Mesendoderm (in vitro differentiated cells): ENCODE results near the gene CHRNA5. TPM values are rescaled to one million over a fixed set of nuclear protein-coding genes. Genes with fewer than 3 reads are reported as not detected.
"Not testable (repeated sequence)": the region's sequence is repeated elsewhere in the genome, so short reads cannot be mapped to it uniquely, and the experiment has no call there.

Experiments
- DNase-seq: peaks from one replicate; pipeline ENCODE4 v3.0.0; 2013
- H2AK5ac ChIP-seq: 2 replicates; pipeline ENCODE4 v1.6.1; 2013; ENCODE audit warnings: low read length, inconsistent platforms
- H2BK120ac ChIP-seq: 2 replicates; pipeline ENCODE4 v1.6.1; 2013; ENCODE audit warnings: low read depth, mild to moderate bottlenecking, low read length, moderate library complexity, mixed read lengths
- H2BK15ac ChIP-seq: replicated peaks from 2 replicates; pipeline ENCODE4 v1.6.1; 2013; ENCODE audit warnings: low read depth, mild to moderate bottlenecking, moderate library complexity
- H2BK5ac ChIP-seq: 2 replicates; pipeline ENCODE4 v1.6.1; 2013; ENCODE audit warnings: low read length, inconsistent platforms
- H3K18ac ChIP-seq: 2 replicates; pipeline ENCODE4 v1.6.1; 2013; ENCODE audit warnings: mild to moderate bottlenecking, low read length, mixed read lengths
- H3K23ac ChIP-seq: one replicate; pipeline ENCODE4 v1.6.1; 2013; ENCODE audit warnings: low read length
- H3K27ac ChIP-seq: 2 replicates; pipeline ENCODE4 v1.5.1; 2013; ENCODE audit warnings: low read depth, mild to moderate bottlenecking, inconsistent platforms, low read length, moderate library complexity
- H3K27me3 ChIP-seq: 2 replicates; pipeline ENCODE4 v1.6.1; 2013; ENCODE audit warnings: low read length, control low read depth, mild to moderate bottlenecking, inconsistent platforms; ENCODE audit not compliant: insufficient read depth, poor library complexity
- H3K36me3 ChIP-seq: 2 replicates; pipeline ENCODE4 v1.6.1; 2013; ENCODE audit warnings: low read length, inconsistent platforms; ENCODE audit not compliant: control insufficient read depth, insufficient read depth
- H3K4ac ChIP-seq: one replicate; pipeline ENCODE4 v1.6.1; 2013; ENCODE audit warnings: low read depth, mild to moderate bottlenecking, low read length, moderate library complexity
- H3K4me1 ChIP-seq: 2 replicates; pipeline ENCODE4 v1.6.1; 2013; ENCODE audit warnings: low read depth, low read length, inconsistent platforms; ENCODE audit not compliant: control insufficient read depth
- H3K4me2 ChIP-seq: 2 replicates; pipeline ENCODE4 v1.6.1; 2013; ENCODE audit warnings: low read length
- H3K4me3 ChIP-seq: 2 replicates; pipeline ENCODE4 v1.5.1; 2013; ENCODE audit warnings: mild to moderate bottlenecking, low read length
- H3K56ac ChIP-seq: one replicate; pipeline ENCODE4 v1.6.1; 2013; ENCODE audit warnings: low read length
- H3K79me1 ChIP-seq: 2 replicates; pipeline ENCODE4 v1.6.1; 2013; ENCODE audit warnings: low read length, inconsistent platforms
- H3K79me2 ChIP-seq: 2 replicates; pipeline ENCODE4 v1.6.1; 2013; ENCODE audit warnings: mild to moderate bottlenecking, low read length; ENCODE audit not compliant: control insufficient read depth, insufficient read depth
- H3K9ac ChIP-seq: 2 replicates; pipeline ENCODE4 v1.6.1; 2013; ENCODE audit warnings: low read length, inconsistent platforms
- H4K5ac ChIP-seq: one replicate; pipeline ENCODE4 v1.6.1; 2013; ENCODE audit warnings: low read length
- H4K8ac ChIP-seq: one replicate; pipeline ENCODE4 v1.6.1; 2013; ENCODE audit warnings: low read depth, mild to moderate bottlenecking, control low read depth, low read length, moderate library complexity
- WGBS: extraction: QIAGEN DNeasy Blood & Tissue Kit; methylation state at CpG from one replicate; pipeline ENCODE4 v1.1.7; 2013; ENCODE audit warnings: low lambda C conversion rate, missing lambda C conversion rate; ENCODE audit not compliant: insufficient coverage; ENCODE audit errors: extremely low coverage; 5-methylcytosine and 5-hydroxymethylcytosine counted together
- polyA plus RNA-seq, 2 experiments: library from polyadenylated mRNA; stranded (reverse); fragments of 200-250 nt; gene quantifications; one replicate each; pipeline ENCODE4 v1.2.3, GENCODE V29; 2013

Gene CHRNA5
- polyA plus RNA-seq (2013, experiment 1 of 2), result 19.0 TPM
- polyA plus RNA-seq (2013, experiment 2 of 2), result 19.0 TPM

GRCh38 chr15:78565097-78565950, at the start of gene CHRNA5:
Gene CHRNA5, plus strand, starts transcription at chr15:78565520. Its CDS starts 200 bp downstream, at chr15:78565720.
- Histone ChIP-seq H2AK5ac (no peak within 1 kb of the TSS), H3K4me2 (peak within 1 kb of the TSS; percentile 85), H3K36me3 (no peaks in the 10 kb centered on the region), H3K23ac (no peak within 1 kb of the TSS), H3K18ac (peak within 1 kb of the TSS; percentile 5), H3K4ac (peak within 1 kb of the TSS; percentile 28), H3K56ac (peak within 1 kb of the TSS; percentile 87), H3K4me3 (peak within 1 kb of the TSS; percentile 77), H3K9ac (peak within 1 kb of the TSS; percentile 79), H3K27ac (peak within 1 kb of the TSS; percentile 74), H4K5ac (no peak within 1 kb of the TSS), H2BK120ac (no peak within 1 kb of the TSS), H3K79me1 (no peaks in the 10 kb centered on the region), H3K4me1 (no peaks in the 10 kb centered on the region), H2BK15ac (no peak within 1 kb of the TSS), H2BK5ac (no peak within 1 kb of the TSS), H4K8ac (no peak within 1 kb of the TSS), H3K79me2 (no peaks in the 10 kb centered on the region), H3K27me3 (no peaks in the 10 kb centered on the region)
- DNase-seq, result peak; percentile 97
- WGBS, result no CpG with 5 or more reads among the region's 75 CpGs

DNA sequence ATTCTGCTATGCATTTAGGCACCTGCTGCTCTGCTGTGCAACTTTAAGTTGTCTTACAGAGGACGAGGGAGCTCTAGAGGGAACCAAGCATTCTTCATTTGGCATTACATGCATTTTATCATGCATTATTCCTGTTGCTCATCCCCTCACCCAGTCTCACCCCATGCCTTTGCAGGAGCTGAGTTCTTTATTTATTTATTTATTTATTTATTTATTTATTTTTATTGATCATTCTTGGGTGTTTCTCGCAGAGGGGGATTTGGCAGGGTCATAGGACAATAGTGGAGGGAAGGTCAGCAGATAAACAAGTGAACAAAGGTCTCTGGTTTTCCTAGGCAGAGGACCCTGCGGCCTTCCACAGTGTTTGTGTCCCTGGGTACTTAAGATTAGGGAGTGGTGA, 45.3 kb upstream of the CHRNA5 start:
- H3K23ac ChIP-seq, H2AK5ac ChIP-seq, H3K79me2 ChIP-seq, H3K36me3 ChIP-seq, H4K8ac ChIP-seq, H2BK5ac ChIP-seq, DNase-seq, H3K18ac ChIP-seq, H3K27me3 ChIP-seq, H3K27ac ChIP-seq, H3K56ac ChIP-seq, H3K4ac ChIP-seq, H3K4me3 ChIP-seq, H4K5ac ChIP-seq, H3K79me1 ChIP-seq, H3K4me2 ChIP-seq, H2BK120ac ChIP-seq, H3K9ac ChIP-seq, H3K4me1 ChIP-seq, H2BK15ac ChIP-seq: not testable (repeated sequence)
- no CpG with 5 or more reads among the region's 3 CpGs for WGBS

DNA sequence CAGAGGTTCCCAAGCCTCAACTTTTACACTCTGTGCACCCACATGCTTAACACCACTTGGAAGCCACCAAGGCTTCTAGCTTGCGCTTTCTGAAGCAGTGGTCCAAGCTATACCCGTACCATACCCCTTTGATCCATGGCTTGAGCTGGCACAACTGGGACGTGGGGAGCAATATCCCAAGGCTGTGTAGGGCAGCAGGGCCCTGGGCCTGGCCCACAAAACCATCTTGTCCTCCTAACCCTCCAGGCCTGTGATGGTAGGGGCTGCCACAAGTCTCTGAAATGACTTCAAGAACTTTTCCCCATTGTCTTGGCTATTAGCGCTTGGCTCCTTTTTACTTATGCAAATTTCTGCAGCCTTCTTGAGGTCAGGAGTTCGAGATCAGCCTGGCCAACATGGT, 41.1 kb upstream of the CHRNA5 start:
- Histone ChIP-seq H3K27ac (no peak overlapping the region), H4K8ac (no peak overlapping the region), H3K36me3 (no peaks in the 10 kb centered on the region), H2BK5ac (no peak overlapping the region), H2AK5ac (no peak overlapping the region), H2BK120ac (no peak overlapping the region), H3K4ac (no peak overlapping the region), H3K9ac (no peak overlapping the region), H3K56ac (no peak overlapping the region), H3K4me2 (no peak overlapping the region), H3K79me2 (no peaks in the 10 kb centered on the region), H3K23ac (no peak overlapping the region), H3K27me3 (no peaks in the 10 kb centered on the region), H4K5ac (no peak overlapping the region), H3K79me1 (no peaks in the 10 kb centered on the region), H3K18ac (no peak overlapping the region), H3K4me1 (no peaks in the 10 kb centered on the region), H3K4me3 (no peak overlapping the region), H2BK15ac (no peak overlapping the region)
- no peak for DNase-seq
- no CpG with 5 or more reads among the region's 5 CpGs for WGBS

DNA sequence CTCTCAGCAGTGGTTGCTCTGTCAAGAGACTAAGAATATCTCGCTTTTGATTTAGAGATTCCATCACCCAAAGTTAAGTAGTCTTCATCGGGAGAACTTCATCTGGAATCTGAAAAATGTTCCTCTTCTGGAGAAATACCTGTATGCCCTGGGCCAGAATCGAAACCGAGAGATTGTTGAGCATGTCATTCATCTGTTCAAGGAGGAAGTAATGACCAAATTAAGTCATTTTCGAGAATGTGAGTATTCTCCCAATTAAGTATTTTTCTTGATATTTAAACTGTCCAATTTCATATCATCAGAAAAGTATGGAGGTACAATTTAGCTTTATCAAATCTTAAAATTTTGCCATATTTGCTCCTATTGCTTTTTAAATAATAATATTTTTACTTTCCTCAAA, 38.0 kb upstream of the CHRNA5 start:
- Histone ChIP-seq H3K27ac (no peak overlapping the region), H2BK120ac (no peak overlapping the region), H3K27me3 (no peaks in the 10 kb centered on the region), H3K4ac (no peak overlapping the region), H3K4me1 (no peaks in the 10 kb centered on the region), H2BK5ac (no peak overlapping the region), H3K56ac (no peak overlapping the region), H3K9ac (no peak overlapping the region), H3K36me3 (no peaks in the 10 kb centered on the region), H2AK5ac (no peak overlapping the region), H3K4me3 (no peak overlapping the region), H3K18ac (no peak overlapping the region), H3K4me2 (no peak overlapping the region), H4K5ac (no peak overlapping the region), H3K23ac (no peak overlapping the region), H4K8ac (no peak overlapping the region), H3K79me1 (no peaks in the 10 kb centered on the region), H3K79me2 (no peaks in the 10 kb centered on the region), H2BK15ac (no peak overlapping the region)
- WGBS, result no CpG with 5 or more reads among the region's 5 CpGs
- DNase-seq, result no peak

- Histone ChIP-seq H3K79me1 (no peaks in the 10 kb centered on the region), H3K4ac (no peak overlapping the region), H2BK5ac (no peak overlapping the region), H3K36me3 (no peaks in the 10 kb centered on the region), H4K8ac (no peak overlapping the region), H2BK15ac (no peak overlapping the region), H3K79me2 (no peaks in the 10 kb centered on the region), H3K9ac (no peak overlapping the region), H3K18ac (no peak overlapping the region), H3K4me1 (no peaks in the 10 kb centered on the region), H3K4me2 (no peak overlapping the region), H3K27me3 (no peaks in the 10 kb centered on the region), H3K23ac (no peak overlapping the region), H2BK120ac (no peak overlapping the region), H3K27ac (no peak overlapping the region), H3K56ac (no peak overlapping the region), H2AK5ac (no peak overlapping the region), H3K4me3 (no peak overlapping the region), H4K5ac (no peak overlapping the region)
- no peak for DNase-seq
- WGBS, result no CpG with 5 or more reads among the region's 2 CpGs
These were observed 32.0 kb upstream of the CHRNA5 start for GRCh38 chr15:78533331-78533730.
